H1 (cell line): ENCODE measurements around the gene ZBTB48. TPM values are rescaled to one million over a fixed set of nuclear protein-coding genes. Genes with fewer than 3 reads are reported as not detected.

Experiments
- CTCF ChIA-PET: fragments of 300-600 bp; sonication (Branson Sonifier 250); formaldehyde crosslinking; loops from one replicate; lab custom pipeline; 2021; ENCODE audit not compliant: partially characterized antibody; lab: Charles Lee
- POLR2A ChIA-PET: fragments of 300-600 bp; sonication (Branson Sonifier 250); formaldehyde crosslinking; loops from one replicate; lab custom pipeline; 2021; ENCODE audit warnings: inconsistent platforms; ENCODE audit not compliant: partially characterized antibody; lab: Charles Lee
- DNase-seq, 2 experiments: peaks; one replicate each; pipeline versions ENCODE4 v3.0.0 to v3.0.0-alpha.2; 2010 to 2022; ENCODE audit warnings: low spot score in 2 of 2, low read depth in 1 of 2, mixed read lengths in 1 of 2
- FAIRE-seq: peaks from 2 replicates; lab custom pipeline; 2011; peaks lifted over from hg19 to GRCh38; lab: Jason Lieb, UNC
- H2AFZ ChIP-seq: 2 replicates; pipeline ENCODE4 v1.8.1; 2012; ENCODE audit warnings: low read length, inconsistent platforms
- H2AK5ac ChIP-seq: 2 replicates; pipeline ENCODE4 v1.6.1; 2013; ENCODE audit warnings: low read depth, low read length
- H2BK120ac ChIP-seq: replicated peaks from 2 replicates; pipeline ENCODE3; 2013; ENCODE audit warnings: low read depth, low read length, inconsistent platforms
- H2BK12ac ChIP-seq: 2 replicates; pipeline ENCODE4 v1.6.1; 2013; ENCODE audit warnings: low read depth, low read length
- H2BK15ac ChIP-seq: 2 replicates; pipeline ENCODE4 v1.6.1; 2013; ENCODE audit warnings: low read length
- H2BK20ac ChIP-seq: 2 replicates; pipeline ENCODE4 v1.6.1; 2013; ENCODE audit warnings: low read length
- H2BK5ac ChIP-seq: 2 replicates; pipeline ENCODE4 v1.6.1; 2013; ENCODE audit warnings: low read depth, low read length
- H3K14ac ChIP-seq: 2 replicates; pipeline ENCODE4 v1.6.1; 2013; ENCODE audit warnings: inconsistent platforms; ENCODE audit not compliant: insufficient read length
- H3K18ac ChIP-seq: 2 replicates; pipeline ENCODE4 v1.6.1; 2013; ENCODE audit warnings: low read length; ENCODE audit errors: extremely low read depth
- H3K23ac ChIP-seq: 2 replicates; pipeline ENCODE4 v1.6.1; 2013; ENCODE audit warnings: inconsistent platforms; ENCODE audit not compliant: insufficient read length
- H3K23me2 ChIP-seq: 2 replicates; pipeline ENCODE4 v1.6.1; 2013; ENCODE audit warnings: low read depth, low read length
- H3K27ac ChIP-seq: 2 replicates; pipeline ENCODE4 v1.6.1; 2011; ENCODE audit warnings: low read depth, low read length, inconsistent platforms
- H3K27me3 ChIP-seq, 4 experiments: replicated peaks in 1 of 4; 1 replicate in 1 of 4; 2 replicates in 3 of 4; pipeline versions ENCODE4 v1.6.1 to v1.8.1; 2011 to 2013; ENCODE audit warnings: low read length in 3 of 4, mild to moderate bottlenecking in 3 of 4, inconsistent platforms in 2 of 4, mixed read lengths in 2 of 4, moderate library complexity in 1 of 4; ENCODE audit not compliant: control insufficient read depth in 3 of 4, insufficient read depth in 3 of 4; ENCODE audit errors: extremely low read depth in 1 of 4
- H3K36me3 ChIP-seq, 4 experiments: 2 replicates each; pipeline versions ENCODE4 v1.6.1 to v1.8.1; 2011 to 2013; ENCODE audit warnings: mild to moderate bottlenecking in 4 of 4, low read length in 3 of 4, moderate library complexity in 2 of 4, control low read depth in 1 of 4, inconsistent platforms in 1 of 4; ENCODE audit not compliant: insufficient read depth in 4 of 4, control insufficient read depth in 2 of 4
- H3K4ac ChIP-seq: replicated peaks from 2 replicates; pipeline ENCODE3; 2013; ENCODE audit warnings: low read length, low read depth, mixed read lengths, inconsistent platforms; ENCODE audit not compliant: insufficient read length
- H3K4me1 ChIP-seq, 4 experiments: replicated peaks in 1 of 4; 1 replicate in 1 of 4; 2 replicates in 3 of 4; pipeline versions ENCODE4 v1.6.1 to v1.8.1; 2011 to 2013; ENCODE audit warnings: low read length in 3 of 4, inconsistent platforms in 2 of 4, mixed read lengths in 1 of 4; ENCODE audit not compliant: insufficient read depth in 4 of 4, control insufficient read depth in 3 of 4
- H3K4me2 ChIP-seq, 2 experiments: 2 replicates each; pipeline versions ENCODE4 v1.6.1 to v1.8.1; 2011 to 2013; ENCODE audit warnings: low read depth in 2 of 2, low read length in 2 of 2, control low read depth in 1 of 2, inconsistent platforms in 1 of 2, mild to moderate bottlenecking in 1 of 2; ENCODE audit not compliant: insufficient read depth in 1 of 2
- H3K4me3 ChIP-seq, 4 experiments: fragments of 200-600, 300-600 bp in 1 of 4; sonication (generic), shearing (Covaris generic), sonication (Bioruptor Twin) in 1 of 4; 2 replicates each; pipeline versions ENCODE4 v1.5.1 to v1.8.1; 2011 to 2016; ENCODE audit warnings: low read length in 4 of 4, low read depth in 3 of 4, control low read depth in 2 of 4, inconsistent platforms in 2 of 4, mild to moderate bottlenecking in 2 of 4, mixed read lengths in 1 of 4, moderate library complexity in 1 of 4; ENCODE audit not compliant: insufficient read depth in 2 of 4; ENCODE audit errors: extremely low read depth in 1 of 4
- H3K56ac ChIP-seq: replicated peaks from 2 replicates; pipeline ENCODE3; 2013; ENCODE audit warnings: low read depth, mild to moderate bottlenecking, mixed read lengths, low read length, inconsistent platforms; ENCODE audit not compliant: insufficient read length
- H3K79me1 ChIP-seq: 2 replicates; pipeline ENCODE4 v1.6.1; 2013; ENCODE audit warnings: low read depth, low read length, control low read depth
- H3K79me2 ChIP-seq, 2 experiments: 2 replicates each; pipeline versions ENCODE4 v1.6.1 to v1.8.1; 2012 to 2013; ENCODE audit warnings: low read length in 2 of 2, mild to moderate bottlenecking in 2 of 2, inconsistent platforms in 1 of 2; ENCODE audit not compliant: insufficient read depth in 2 of 2, control insufficient read depth in 1 of 2
- H3K9ac ChIP-seq, 4 experiments: replicated peaks in 1 of 4; 1 replicate in 1 of 4; 2 replicates in 3 of 4; pipeline versions ENCODE4 v1.6.1 to v1.8.1; 2011 to 2013; ENCODE audit warnings: low read depth in 3 of 4, low read length in 3 of 4, control low read depth in 2 of 4, mild to moderate bottlenecking in 2 of 4, moderate library complexity in 2 of 4, inconsistent platforms in 1 of 4; ENCODE audit errors: extremely low read depth in 1 of 4
- H3K9me3 ChIP-seq, 2 experiments: 2 replicates each; pipeline versions ENCODE4 v1.6.1 to v1.8.1; 2012 to 2013; ENCODE audit warnings: mild to moderate bottlenecking in 2 of 2, moderate library complexity in 2 of 2, control low read depth in 1 of 2, inconsistent platforms in 1 of 2, low read depth in 1 of 2, low read length in 1 of 2, mixed read lengths in 1 of 2; ENCODE audit not compliant: insufficient read depth in 2 of 2
- H4K20me1 ChIP-seq, 2 experiments: replicated peaks in 1 of 2; 2 replicates each; pipeline versions ENCODE3 to v1.8.1; 2011 to 2013; ENCODE audit warnings: inconsistent platforms in 2 of 2, low read length in 2 of 2, mild to moderate bottlenecking in 1 of 2; ENCODE audit not compliant: insufficient read depth in 2 of 2, control insufficient read depth in 1 of 2
- H4K5ac ChIP-seq: 2 replicates; pipeline ENCODE4 v1.6.1; 2013; ENCODE audit warnings: low read length, low read depth, mixed read lengths, inconsistent platforms; ENCODE audit not compliant: insufficient read length
- H4K8ac ChIP-seq: 2 replicates; pipeline ENCODE4 v1.8.0; 2013; ENCODE audit warnings: mild to moderate bottlenecking, moderate library complexity, low read length, inconsistent platforms; ENCODE audit not compliant: insufficient read depth; ENCODE audit errors: extremely low read depth
- H4K91ac ChIP-seq: replicated peaks from 2 replicates; pipeline ENCODE3; 2013; ENCODE audit warnings: low read length, mixed read lengths, inconsistent platforms; ENCODE audit not compliant: insufficient read length
- CBX5 ChIP-seq: fragments of 300-800, 300-1000 bp; sonication (generic); IDR thresholded peaks from 2 replicates; pipeline ENCODE4 v1.7.1; 2016; ENCODE audit warnings: antibody characterized with exemption, low read length, low read depth
- KDM4A ChIP-seq: IDR thresholded peaks from one replicate; pipeline ENCODE4 v1.7.1; 2012; ENCODE audit warnings: low read depth, mild to moderate bottlenecking, moderate library complexity, low read length, inconsistent platforms; ENCODE audit not compliant: severe bottlenecking
- POLR2AphosphoS5 ChIP-seq: IDR thresholded peaks from 2 replicates; pipeline ENCODE4 v1.6.1; 2011; ENCODE audit warnings: low read depth, low read length
- POU5F1 ChIP-seq: IDR thresholded peaks from 2 replicates; pipeline ENCODE4 v1.6.1; 2011; ENCODE audit warnings: low read depth, mild to moderate bottlenecking, low read length, moderate library complexity
- TAF7 ChIP-seq: optimal IDR thresholded peaks from 2 replicates; pipeline ENCODE3; 2011; ENCODE audit warnings: low read depth, mild to moderate bottlenecking, inconsistent platforms, low read length, moderate library complexity, borderline replicate concordance
- TBP ChIP-seq: IDR thresholded peaks from 2 replicates; pipeline ENCODE4 v1.6.1; 2011; ENCODE audit warnings: low read depth, low read length, improper control_type of control experiment
- YY1 ChIP-seq: IDR thresholded peaks from 2 replicates; pipeline ENCODE4 v1.6.1; 2011; ENCODE audit warnings: low read depth, mild to moderate bottlenecking, low read length
- WGBS, 2 experiments: shearing (Covaris generic) in 1 of 2; methylation state at CpG; one replicate each; pipeline versions ENCODE4 v1.1.6 to v1.1.7; 2013 to 2015; ENCODE audit warnings: low lambda C conversion rate in 2 of 2, mixed read lengths in 2 of 2, inconsistent platforms in 1 of 2, low coverage in 1 of 2, missing lambda C conversion rate in 1 of 2; ENCODE audit not compliant: insufficient replicate concordance in 2 of 2, insufficient coverage in 1 of 2, insufficient read length in 1 of 2; ENCODE audit errors: extremely low coverage in 1 of 2, missing lambda C conversion rate in 1 of 2; 5-methylcytosine and 5-hydroxymethylcytosine counted together
- polyA plus RNA-seq, 7 experiments: library from polyadenylated mRNA; depleted of rRNA in 3 of 7; stranded (reverse) in 5 of 7; unstranded in 2 of 7; fragments of >200 nt in 5 of 7; fragments of 200-250 nt in 2 of 7; gene quantifications; 1 replicate in 5 of 7; 2 replicates in 1 of 7; 4 replicates in 1 of 7; pipeline versions ENCODE4 v1.2.1 to v1.2.3, GENCODE V29; 2011 to 2013; ENCODE audit warnings: missing spikeins in 2 of 7, mixed read lengths in 2 of 7
- total RNA-seq: library from RNA; stranded (reverse); fragmentation: NEBNext Ultra II Directional; extraction: Animal tissue kit (Norgen Biotek cat#: 25700); gene quantifications from 2 replicates; pipeline ENCODE4 v1.2.1, GENCODE V29; 2021
- TF ChIP-seq, protein P1 (sequence below): IDR thresholded peaks from 2 replicates; pipeline ENCODE4 v1.6.1; 2011; ENCODE audit warnings: low read depth, mild to moderate bottlenecking, low read length; ENCODE audit not compliant: insufficient read depth
- TF ChIP-seq, protein P2 (sequence below): IDR thresholded peaks from 2 replicates; pipeline ENCODE4 v1.6.1; 2012; ENCODE audit warnings: inconsistent platforms

Gene ZBTB48
- total and polyA plus RNA-seq, 2 of the 8 experiments (the other 6 are each of a cell fraction or from before 2014, with no cell fraction given), result 28.2 to 28.8 TPM

DNA sequence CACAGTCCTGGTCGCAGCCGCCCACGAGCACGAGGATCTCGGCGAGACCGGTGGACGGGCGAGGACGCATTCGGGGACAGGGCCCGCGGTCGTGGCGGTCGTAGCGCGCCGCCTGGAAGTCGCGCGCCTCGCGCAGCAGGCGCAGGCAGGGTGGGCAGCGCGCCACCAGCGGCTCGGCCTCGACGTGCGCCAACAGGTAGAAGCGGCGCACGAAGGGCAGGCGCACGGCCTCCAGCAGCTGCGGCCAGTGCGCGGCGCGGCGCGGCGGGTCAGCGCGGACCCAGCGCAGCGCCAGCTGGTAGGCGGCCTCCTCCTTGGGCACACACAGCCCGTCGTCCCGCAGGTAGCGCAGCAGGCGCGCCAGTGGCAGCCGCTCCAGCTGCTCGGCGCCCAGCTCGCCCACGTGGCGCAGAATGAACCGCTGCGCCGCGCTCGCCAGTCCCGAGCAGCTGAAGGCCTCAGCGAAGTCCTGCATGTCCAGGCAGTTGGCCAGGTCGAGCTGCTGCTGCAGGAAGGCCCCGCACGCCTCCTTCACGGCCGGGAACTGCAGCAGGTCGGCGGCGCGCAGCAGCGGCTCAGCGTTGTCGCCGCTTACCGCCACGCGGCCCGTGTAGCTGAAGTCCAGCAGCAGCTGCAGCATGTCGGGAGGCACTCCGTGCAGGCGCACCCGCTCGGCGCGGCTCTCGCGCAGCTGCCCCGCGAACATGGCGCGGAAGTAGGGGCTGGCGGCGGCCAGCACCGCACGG, 22.3 kb downstream of the ZBTB48 start:
- Histone ChIP-seq H3K4ac (peak overlapping the region; percentile 98), H2AFZ (peak overlapping the region; percentile 25; the same call in 1 of the 2 replicates), H2BK5ac (peak overlapping the region; percentile 93; the same call in 1 of the 2 replicates), H2BK20ac (no peak overlapping the region), H3K23ac (no peak overlapping the region), H3K4me2 (peak overlapping the region; percentile 91 to 94), H3K36me3 (peaks cover 8 to 16% (median 14%) of the 10 kb centered on the region in 4 experiments; a peak in 7 of 8 replicates), H3K56ac (peak overlapping the region; percentile 67), H3K4me1 (peaks cover 2 to 13% (median 9%) of the 10 kb centered on the region in 4 experiments), H3K4me3 (peak overlapping the region; percentile 75 to 92 (median 86)), H3K27ac (0 out of 2 replicates have a peak overlapping the region, but pooled peaks have one; percentile 27), H3K27me3 (no peaks in the 10 kb centered on the region; a peak in 1 of 7 replicates), H2BK12ac (peak overlapping the region; percentile 75; the same call in 1 of the 2 replicates), H3K79me2 (peaks cover 22 to 48% of the 10 kb centered on the region in 2 experiments; a peak in 3 of 4 replicates), H2AK5ac (peak overlapping the region; percentile 88; the same call in 1 of the 2 replicates), H3K9ac (peak overlapping the region; percentile 77 to 91 (median 82)), H4K8ac (peak overlapping the region; percentile 93; the same call in 1 of the 2 replicates), H3K14ac (peak overlapping the region; percentile 42), H4K5ac (peak overlapping the region; percentile 63), H3K23me2 (peaks cover 18% of the 10 kb centered on the region), H3K79me1 (peaks cover 21% of the 10 kb centered on the region), H4K20me1 (peaks cover 24 to 28% of the 10 kb centered on the region in 2 experiments), H3K9me3 (no peaks in the 10 kb centered on the region), H3K18ac (peak overlapping the region; percentile 97), H4K91ac (peak overlapping the region; percentile 94), H2BK15ac (peak overlapping the region; percentile 92; the same call in 1 of the 2 replicates), H2BK120ac (no peak overlapping the region)
- 1% methylated on average over 100 of the region's 103 CpGs; no CpG with 5 or more reads in 1 of the 2 experiments for WGBS, 2 experiments
- no peak for DNase-seq
- ChIA-PET CTCF (interaction anchor here (0.7 to 3.3 kb wide), 9 partner anchors 8 to 73 kb away, joined by 3 to 16 read pairs (median 5); partner anchors contain the start of gene TAS1R1), POLR2A (interaction anchor here (0.6 to 10.8 kb wide), 25 partner anchors 8 to 403 kb away, joined by 3 to 196 read pairs (median 4); partner anchors contain the start of genes NOL9, PHF13, TAS1R1 and THAP3)
- FAIRE-seq, result no peak
- TF ChIP-seq CBX5 (no peak), POLR2AphosphoS5 (peak; percentile 35; the same call in 1 of the 2 replicates), POU5F1 (no peak), TAF7 (no peak), TBP (no peak; the same call in 1 of the 2 replicates), KDM4A (peak; percentile 92), YY1 (no peak)
- TF ChIP-seq, protein P1, sequence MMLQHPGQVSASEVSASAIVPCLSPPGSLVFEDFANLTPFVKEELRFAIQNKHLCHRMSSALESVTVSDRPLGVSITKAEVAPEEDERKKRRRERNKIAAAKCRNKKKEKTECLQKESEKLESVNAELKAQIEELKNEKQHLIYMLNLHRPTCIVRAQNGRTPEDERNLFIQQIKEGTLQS, result no peak
- TF ChIP-seq, protein P2, sequence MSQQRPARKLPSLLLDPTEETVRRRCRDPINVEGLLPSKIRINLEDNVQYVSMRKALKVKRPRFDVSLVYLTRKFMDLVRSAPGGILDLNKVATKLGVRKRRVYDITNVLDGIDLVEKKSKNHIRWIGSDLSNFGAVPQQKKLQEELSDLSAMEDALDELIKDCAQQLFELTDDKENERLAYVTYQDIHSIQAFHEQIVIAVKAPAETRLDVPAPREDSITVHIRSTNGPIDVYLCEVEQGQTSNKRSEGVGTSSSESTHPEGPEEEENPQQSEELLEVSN, result peak; percentile 68; the same call in 1 of the 2 replicates
